NCI-H82 treated with DMSO at 0.1 percent for 48 hours (cell line): ENCODE results near the gene FRMPD4.

Experiments
- DNase-seq: peaks from one replicate; lab custom pipeline; 2025; ENCODE audit not compliant: unreplicated experiment; lab: John Stamatoyannopoulos, UW

FRMPD4 gene

DNA sequence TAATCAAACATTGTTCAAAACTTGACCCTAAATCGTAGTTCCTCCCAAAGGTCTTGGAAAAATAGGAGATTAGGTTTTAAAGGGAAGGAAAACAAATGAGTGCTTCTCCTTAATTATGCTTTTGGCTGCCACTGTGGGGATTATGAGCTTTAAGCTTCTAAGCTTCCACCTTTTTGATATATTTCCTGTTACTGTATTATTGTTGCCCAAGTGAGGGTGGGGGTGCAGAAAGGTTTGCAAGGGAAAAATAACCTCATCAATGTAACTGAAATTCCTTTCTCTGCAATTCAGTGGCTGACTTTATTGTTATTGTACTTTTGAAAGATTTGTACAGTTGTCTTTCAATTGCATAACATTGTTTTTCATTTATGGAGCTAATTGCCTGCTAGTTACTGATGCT lies 285.1 kb downstream of the FRMPD4 start:
- DNase-seq, result peak; percentile 12

DNA sequence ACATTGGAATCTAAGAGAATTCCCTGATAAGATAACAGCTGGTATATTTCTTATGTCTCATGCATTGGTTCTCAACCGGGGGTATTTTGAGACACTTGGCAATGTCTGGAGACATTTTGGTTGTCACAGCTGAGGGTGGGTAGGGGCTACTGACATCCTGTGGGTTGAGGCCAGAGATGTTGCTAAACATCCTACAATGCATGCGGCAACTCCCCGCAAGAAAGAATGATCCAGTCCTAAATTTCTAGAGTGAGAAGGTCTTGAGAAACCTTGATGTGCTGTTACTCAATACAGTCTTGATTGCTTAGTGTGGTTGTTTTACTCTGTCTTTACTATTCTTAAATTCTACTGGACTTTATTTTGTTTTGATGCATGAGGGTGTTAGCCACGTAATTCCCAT lies 287.2 kb downstream of the FRMPD4 start:
- no peak for DNase-seq

DNA sequence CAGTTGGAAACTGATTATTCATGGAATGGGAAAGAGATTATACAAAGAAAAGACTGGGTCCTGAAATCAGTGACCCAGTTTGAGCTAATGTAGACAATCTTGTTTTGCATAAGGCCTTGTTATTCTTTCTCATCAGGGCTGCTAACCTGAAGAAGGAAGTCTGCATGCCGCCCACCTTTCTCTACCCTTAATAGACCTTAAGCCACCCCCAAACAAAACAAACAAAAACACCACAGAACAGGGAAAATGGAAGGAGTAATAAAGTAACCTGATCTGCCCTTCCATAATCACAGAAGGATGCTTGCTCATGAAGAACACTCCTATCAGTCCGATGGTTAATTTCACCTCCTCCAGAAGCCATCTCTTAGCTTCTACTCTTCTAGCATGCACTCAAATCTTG lies 288.1 kb downstream of the FRMPD4 start:
- no peak for DNase-seq

DNA sequence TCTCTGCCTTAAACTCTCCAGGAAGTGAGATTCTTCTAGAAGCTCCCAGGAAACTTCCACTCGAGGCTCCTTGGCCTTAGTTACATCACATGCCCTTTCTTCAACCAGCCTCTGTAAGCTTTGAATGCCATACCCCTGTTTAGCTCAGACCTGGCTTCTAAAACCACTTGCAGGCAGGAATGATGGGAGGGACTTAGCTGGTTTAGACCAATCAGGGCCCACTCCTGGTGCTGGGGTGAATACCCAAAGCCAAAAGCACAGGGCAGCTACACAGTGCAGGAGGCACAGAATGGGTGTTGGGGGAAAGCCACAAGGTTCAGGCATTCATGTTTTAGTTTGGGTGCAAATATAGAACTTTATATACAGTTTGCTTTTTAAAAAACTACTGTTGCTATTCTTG lies 296.2 kb downstream of the FRMPD4 start:
- no peak for DNase-seq

DNA sequence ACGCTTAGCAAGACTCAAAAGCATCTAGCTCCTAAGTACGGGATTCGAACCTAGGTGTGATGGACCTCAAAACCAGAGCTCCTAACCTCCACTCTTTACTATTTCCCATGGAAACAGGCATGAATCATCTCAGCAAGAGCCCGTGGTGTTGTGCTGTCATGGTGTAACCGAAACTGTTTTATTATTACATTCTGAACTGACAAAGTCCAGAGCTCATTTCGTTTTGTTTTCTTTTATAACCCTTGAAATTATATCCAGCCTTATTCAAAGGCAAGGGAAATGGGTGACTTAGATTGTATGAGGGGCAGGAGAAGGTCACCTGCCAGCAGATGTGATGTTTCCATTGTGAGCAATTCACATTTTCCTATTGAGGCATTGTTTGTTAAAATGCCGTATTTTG lies 301.1 kb downstream of the FRMPD4 start:
- no peak for DNase-seq

DNA sequence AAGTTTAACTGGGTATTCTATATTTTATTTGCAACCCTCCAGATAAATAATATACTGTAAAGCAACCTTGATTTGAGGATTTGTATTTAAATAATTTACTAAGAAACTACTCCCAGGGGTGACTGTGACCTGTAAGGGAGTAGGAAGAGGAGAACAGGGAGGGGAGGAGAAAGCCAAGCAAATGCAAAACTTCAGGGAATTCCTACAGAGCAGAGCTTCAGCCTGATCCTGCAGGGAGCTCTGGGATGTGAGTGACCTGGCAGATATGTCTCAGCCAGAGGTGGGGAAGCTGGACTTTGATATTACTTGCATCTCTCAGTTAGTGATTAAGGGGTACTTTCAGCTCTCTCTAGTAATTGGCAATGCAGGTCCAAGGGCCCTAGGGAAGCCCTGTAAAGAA lies 302.0 kb downstream of the FRMPD4 start:
- DNase-seq, result no peak

DNA sequence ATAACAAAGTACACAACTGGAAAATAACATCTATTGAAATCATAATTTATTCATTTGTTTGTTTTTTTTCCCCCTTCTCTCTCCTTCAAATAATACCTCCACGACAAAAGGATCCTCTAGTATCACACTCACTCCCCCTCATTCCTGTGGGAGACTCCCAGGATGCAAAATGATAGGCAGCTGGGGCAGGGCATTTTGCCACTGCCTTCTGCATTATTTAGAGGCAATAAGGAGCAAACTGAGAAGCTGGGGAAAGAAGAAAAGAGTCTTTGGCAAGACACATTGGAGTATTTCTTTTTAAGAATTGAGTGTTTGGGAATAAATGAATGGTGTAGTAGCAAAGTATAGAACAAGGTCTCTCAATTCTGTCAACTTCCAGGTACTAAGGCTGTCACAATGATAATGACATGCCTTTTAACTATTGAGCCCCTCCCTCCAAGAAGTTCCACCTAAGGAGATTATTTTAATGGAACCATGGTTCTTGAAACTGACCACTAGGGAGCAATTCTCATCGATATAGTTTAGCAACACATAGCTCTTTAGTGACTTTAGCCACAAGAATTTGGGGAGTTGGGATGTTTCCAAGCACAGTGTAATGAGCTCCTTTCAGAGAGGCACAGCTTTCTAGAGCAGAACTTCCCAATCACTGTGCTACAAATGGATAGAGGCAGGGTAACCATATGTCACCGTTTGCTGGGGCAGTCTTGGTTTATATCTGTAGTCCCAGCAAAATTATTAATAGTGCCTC lies 303.3 kb downstream of the FRMPD4 start:
- DNase-seq, result no peak

DNA sequence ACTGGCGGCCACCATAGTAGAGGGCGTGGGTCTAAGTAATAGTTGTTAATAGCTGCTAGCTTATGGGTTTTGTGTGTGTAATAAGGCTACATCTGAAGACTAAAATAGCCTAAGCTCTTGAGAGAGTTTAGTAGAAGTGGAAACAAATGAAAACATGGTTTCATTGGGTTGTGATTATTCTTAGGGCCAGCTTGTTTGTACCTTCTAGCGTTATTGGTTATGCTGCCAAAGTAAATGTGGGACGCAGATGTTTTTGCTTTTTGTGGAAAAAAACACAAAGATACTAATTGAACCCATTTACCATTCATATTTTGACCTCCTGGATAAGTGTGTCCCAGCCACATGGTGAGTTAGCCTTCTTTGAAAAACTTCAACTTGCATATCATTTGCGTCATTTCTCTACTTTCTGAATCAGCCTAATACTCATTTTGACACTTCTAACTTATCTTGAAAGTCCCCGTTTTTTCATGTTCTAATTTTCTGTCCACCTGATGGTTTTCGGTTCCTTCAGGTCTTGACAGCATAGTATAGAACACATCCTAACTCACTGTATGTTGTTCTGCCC lies 305.3 kb downstream of the FRMPD4 start:
- no peak for DNase-seq

DNA sequence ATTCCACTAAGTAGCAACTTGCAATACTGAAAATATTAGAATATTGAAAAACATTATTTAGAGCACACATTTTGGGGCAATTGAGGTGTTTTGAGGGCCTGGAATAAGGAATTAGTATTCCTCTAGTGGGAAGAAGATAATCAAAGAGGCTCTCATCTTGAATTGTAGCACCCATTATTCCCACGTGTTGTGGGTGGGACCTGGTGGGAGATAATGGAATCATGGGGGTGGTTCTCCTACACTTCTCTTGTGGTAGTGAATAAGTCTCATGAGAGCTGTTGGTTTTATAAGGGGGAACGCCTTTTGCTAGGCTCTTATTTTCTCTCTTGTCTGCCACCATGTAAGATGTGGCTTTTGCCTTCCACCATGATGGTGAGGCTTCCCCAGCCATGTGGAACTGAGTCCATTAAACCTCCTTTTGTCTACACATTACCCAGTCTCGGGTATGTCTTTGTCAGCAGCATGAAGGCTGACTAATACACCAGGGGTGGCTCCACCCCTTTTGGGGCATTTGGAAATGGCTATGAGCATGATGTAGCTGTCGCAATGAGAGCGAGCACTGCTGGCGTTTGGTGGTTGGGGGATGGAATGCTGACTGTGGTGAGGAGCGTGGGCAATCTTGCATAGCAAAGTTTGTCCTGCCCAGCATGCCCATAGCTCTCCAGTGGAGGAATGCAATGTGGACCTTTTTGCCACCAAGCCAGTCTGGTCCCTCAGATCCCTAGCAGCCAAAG lies 308.2 kb downstream of the FRMPD4 start:
- DNase-seq, result no peak

DNA sequence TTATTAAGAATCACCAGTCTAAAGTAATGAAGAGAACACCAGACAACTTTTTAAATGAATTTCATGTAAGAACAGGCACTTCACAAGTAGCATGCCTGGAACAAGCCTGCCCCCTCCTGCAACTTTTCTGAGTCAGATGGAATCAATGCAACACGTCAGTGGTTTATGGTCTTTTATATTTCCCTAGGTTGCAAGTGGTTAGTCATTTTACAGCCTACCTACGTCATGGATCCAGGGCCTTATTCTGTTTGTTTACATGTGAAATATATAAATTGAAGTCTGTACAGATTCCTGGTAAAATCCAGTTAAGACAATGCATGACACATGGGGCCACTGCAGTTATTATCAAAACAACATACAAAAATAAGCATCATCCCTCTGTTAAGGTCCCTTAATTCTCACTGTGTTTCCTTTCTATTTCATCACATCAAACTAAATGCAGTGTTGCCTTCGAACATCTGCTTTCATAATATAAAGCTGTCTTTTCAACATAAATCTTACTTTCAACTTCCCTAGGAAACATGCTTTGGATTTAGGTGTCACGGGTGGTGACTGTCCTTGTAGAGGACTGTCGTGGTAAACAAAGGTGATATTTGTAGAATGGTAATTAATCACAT lies 309.3 kb downstream of the FRMPD4 start:
- no peak for DNase-seq

DNA sequence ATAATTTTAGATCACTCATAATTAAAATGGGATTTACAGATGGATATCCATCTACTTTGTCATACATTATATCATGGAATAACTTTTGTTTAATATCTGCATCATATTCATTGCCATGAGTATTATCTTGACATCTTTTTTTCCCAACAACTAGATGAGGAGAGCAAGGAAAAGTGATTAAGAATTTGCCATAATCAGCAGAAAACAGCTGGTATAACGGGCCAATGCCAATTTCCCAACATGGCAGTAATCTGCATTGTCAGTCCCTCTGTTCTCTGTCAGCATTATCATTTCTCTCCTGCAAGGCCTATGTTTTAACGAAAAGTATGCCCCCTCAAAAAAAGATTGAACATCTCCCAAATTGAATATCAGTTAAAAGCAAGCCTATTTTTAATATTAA lies 314.0 kb downstream of the FRMPD4 start:
- DNase-seq, result no peak

DNA sequence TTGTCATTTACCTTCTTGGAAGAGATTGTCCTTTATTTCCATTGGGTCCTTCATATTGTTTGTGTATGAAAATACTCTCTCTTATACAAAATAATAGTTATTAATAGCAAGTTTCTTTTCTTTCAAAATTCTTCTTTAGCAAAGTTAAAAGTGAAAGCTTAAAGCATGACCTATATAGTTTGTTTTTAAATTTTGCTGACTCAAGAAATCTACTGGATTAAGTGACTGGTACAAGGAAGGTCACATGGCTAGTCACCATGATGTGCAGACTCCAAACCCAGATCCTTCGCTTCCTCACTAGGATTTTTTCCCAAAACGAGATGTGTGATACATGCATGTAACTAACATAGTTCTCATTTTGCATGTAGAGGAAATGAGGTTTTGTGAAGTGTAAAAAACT lies 322.7 kb downstream of the FRMPD4 start:
- no peak for DNase-seq

DNA sequence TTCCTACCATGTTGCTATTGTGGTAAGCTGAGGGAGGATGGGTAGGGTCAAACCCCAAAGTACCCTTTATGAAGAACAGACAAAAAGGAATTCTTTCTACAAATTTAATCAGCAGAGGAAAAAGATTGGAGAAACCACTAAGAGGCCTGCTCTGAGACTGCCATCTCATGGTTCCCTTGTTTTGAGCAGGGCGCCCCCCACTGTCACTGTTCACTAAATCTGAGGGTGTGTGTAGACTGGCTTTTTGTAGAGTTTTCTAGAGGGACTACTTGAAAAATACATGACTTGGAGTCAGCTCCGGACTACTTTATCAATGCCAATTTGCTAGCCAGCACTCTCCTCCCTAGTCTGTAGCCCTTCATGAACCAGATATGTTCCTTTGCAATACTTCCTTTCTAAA lies 324.8 kb downstream of the FRMPD4 start:
- DNase-seq, result no peak

DNA sequence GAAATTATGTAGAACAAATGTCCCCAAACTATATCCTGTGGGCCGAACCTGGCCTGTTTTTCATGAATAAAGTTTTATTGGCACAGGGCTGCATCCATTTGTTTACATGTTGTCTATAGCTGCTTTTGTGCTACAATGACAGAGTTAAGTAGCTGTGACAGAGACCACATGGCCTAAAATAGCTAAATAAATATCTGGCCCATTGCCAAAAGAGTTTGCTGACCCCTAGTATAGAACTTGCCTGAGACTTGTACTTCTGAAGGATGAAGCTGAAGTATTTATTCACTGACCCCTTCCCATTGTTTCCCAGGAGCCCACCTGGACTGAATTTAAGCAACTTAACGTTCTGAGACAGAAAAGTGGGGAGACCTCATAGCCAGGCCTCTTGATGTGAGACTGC lies 325.6 kb downstream of the FRMPD4 start:
- no peak for DNase-seq

DNA sequence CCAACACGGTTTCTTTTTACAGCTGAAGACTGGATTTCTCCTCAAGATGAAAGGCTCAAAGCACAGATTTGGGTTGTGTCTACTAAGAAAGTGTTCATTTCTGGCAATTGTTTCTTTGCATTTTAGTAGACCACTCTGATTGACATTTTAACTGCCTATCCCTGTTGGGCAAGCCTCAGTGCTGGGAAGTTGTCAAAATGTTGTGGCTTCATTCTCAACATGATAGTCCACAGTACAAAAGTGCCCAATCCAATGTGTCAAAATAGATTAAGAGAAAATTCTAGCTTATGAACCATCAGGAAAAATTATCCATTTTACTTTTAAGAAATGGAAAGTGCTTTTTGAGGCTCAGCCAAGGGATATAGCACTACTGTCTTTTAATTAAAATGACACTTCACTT lies 329.0 kb downstream of the FRMPD4 start:
- no peak for DNase-seq

DNA sequence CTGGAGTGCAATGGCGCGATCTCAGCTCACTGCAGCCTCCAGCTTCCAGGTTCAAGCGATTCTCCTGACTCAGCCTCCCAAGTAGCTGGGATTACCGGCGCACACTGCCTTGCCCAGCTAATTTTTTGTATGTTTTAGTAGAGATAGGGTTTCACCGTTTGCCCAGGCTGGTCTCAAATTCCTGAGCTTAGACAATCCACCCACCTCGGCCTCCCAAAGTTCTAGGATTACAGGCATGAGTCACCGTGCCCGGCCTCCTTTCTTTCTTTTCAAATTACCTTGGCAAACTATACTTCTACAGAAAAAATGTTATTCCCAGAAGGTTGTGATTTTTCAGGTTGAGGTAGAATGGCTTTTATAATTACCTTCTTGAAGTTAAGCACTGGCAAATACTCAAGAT lies 331.0 kb downstream of the FRMPD4 start:
- DNase-seq, result no peak

DNA sequence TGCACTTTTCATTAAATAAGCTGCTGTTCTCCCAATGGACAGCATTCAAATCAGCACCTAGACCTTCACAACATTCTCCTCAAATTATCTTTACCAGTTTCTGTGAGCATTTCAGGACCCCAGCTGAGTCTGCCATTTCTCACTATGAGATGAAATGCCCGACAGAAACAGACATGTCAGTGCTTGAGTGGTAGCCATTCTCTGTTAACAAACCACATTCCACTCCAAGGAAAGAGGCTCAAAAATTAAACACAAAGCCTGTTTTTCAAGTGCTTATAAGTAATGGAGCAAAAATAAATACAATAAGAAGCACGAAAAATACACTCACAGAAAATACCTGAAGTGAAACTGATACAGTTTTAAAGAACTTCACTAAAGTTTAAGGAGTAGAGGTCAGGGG lies 332.8 kb downstream of the FRMPD4 start:
- DNase-seq, result no peak

DNA sequence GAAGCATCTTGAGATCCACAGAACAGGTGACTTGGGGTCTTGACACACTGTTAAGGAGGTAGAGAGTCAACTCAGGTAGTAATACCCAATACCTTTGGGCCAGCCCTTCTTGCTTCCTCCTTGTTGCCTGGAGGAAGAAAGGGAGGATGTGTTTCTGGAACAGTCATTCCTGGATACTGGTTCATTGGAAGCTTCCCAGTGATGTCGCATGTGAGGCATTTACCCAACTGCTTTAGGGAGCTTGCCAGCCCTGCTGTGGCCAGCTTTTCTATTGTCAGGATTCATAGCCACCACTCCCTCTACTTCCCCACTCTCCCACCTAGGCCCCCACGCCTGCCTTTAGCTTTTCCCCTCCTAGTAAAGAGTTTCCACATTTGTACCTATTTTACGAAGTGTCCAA lies 342.7 kb downstream of the FRMPD4 start:
- no peak for DNase-seq

DNA sequence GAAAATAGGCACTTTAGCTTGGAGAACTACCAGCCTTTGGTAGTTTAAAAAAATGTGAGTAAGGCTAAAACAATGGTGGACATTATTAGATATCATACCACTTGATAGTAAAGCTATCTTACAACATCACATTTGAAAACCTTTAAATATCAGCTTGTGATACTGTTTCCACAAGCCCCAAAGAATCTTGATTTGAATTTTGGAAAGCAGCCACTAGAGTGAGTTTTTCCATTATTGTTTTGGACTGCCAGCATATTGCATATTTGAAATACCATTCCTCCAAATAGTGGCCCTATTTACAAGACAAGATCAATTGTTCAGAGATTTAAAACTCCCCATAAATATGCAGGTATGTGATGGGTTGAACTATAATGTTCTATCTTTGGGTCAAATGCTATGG lies 349.9 kb downstream of the FRMPD4 start:
- DNase-seq, result no peak

DNA sequence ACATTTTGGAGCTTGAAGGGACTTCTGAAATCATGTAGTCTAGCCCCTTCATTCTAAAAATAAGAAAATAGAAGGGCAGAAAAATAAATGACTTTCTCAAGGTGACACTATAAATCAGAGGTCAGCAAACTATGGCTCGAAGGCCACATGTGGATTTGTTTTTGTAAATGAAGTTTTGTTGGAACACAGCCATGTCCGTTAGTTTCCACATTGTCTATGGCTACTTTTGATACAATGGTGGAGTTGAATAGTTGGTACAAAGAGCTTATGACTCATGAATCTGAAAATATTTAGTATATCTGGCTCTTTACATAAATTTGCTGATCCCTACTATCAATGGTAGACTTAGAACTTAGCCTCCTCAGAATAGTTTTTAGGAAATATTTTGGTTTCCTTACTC lies 350.5 kb downstream of the FRMPD4 start:
- no peak for DNase-seq

DNA sequence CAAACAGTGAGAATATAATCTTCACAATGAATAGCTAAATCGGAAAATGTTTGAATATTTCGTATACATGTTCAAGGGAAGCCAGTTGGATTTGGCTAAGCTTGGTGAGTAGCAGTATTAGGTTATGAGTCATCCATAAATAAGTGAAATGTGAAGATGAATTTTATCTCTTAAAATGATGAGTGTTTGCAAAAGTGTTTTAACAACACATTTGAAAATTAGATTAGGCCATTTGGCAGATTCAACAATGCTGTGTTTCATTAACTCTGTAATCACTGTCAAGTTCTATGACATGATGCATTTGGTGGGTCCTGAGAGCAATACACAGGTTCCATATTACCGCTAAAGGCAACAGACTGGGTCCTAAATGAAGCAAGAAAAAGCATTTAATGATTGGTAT lies 351.1 kb downstream of the FRMPD4 start:
- DNase-seq, result no peak
